Peyer's patch (tissue), 4 donors: Measurements from ENCODE around the gene MTMR3.

Experiments used
- POLR2A ChIP-seq, 2 donors: fragments of 450-650 bp; IDR thresholded peaks; one replicate each; pipeline ENCODE4 v1.5.1; 2017; ENCODE audit warnings: antibody characterized with exemption in 2 of 2, mild to moderate bottlenecking in 2 of 2, moderate library complexity in 2 of 2
- TF ChIP-seq, protein P1 (sequence below), 6 experiments: fragments of 450-650 bp in 4 of 6; fragments of 200-600 bp in 2 of 6; sonication (generic) in 1 of 6; IDR thresholded peaks; one replicate each; pipeline ENCODE4 v1.5.1; 2017 to 2019; ENCODE audit warnings: antibody characterized with exemption in 6 of 6, mild to moderate bottlenecking in 3 of 6, moderate library complexity in 1 of 6

- TF ChIP-seq, protein P1, sequence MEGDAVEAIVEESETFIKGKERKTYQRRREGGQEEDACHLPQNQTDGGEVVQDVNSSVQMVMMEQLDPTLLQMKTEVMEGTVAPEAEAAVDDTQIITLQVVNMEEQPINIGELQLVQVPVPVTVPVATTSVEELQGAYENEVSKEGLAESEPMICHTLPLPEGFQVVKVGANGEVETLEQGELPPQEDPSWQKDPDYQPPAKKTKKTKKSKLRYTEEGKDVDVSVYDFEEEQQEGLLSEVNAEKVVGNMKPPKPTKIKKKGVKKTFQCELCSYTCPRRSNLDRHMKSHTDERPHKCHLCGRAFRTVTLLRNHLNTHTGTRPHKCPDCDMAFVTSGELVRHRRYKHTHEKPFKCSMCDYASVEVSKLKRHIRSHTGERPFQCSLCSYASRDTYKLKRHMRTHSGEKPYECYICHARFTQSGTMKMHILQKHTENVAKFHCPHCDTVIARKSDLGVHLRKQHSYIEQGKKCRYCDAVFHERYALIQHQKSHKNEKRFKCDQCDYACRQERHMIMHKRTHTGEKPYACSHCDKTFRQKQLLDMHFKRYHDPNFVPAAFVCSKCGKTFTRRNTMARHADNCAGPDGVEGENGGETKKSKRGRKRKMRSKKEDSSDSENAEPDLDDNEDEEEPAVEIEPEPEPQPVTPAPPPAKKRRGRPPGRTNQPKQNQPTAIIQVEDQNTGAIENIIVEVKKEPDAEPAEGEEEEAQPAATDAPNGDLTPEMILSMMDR (IDR thresholded peaks at IDR 0.05) = no peak
- no peak for TF ChIP-seq POLR2A (IDR thresholded peaks at IDR 0.05)
Measured at GRCh38 chr22:29846290-29846689, 36.7 kb upstream of the MTMR3 start.
